GM20431 (cell line): Measurements from ENCODE around the gene SYNPO2L.

Source experiments
- in situ Hi-C: fragments of 300-500 bp; cut with MseI, MboI; formaldehyde crosslinking; loops from one replicate; pipeline ENCODE4 v1.15.0; 2020; ENCODE audit warnings: low sequenced_read_pairs; ENCODE audit not compliant: unreplicated experiment

Gene SYNPO2L

GRCh38 chr10:73650537-73651331, 5.1 kb downstream of the SYNPO2L start:
- in situ Hi-C loops, result no loop called here

- in situ Hi-C loops, result loop anchor here (10.0 kb wide), 1 partner anchor 115 kb away; no protein-coding TSS in a partner anchor
Observed at GRCh38 chr10:73649876-73650536, 5.8 kb downstream of the SYNPO2L start.

- in situ Hi-C loops, result loop anchor here (10.0 kb wide), 1 partner anchor 114 kb away; no protein-coding TSS in a partner anchor
Observed at GRCh38 chr10:73648975-73649829, 6.6 kb downstream of the SYNPO2L start.

GRCh38 chr10:73647875-73648651, 7.8 kb downstream of the SYNPO2L start:
- in situ Hi-C loops, result loop anchor here (10.0 kb wide), 1 partner anchor 113 kb away; no protein-coding TSS in a partner anchor

GRCh38 chr10:73647211-73647874, 8.5 kb downstream of the SYNPO2L start:
- in situ Hi-C loops, result loop anchor here (10.0 kb wide), 1 partner anchor 113 kb away; no protein-coding TSS in a partner anchor

- in situ Hi-C loops, result loop anchor here (10.0 kb wide), 1 partner anchor 112 kb away; no protein-coding TSS in a partner anchor
Observed at GRCh38 chr10:73646598-73647041, 9.2 kb downstream of the SYNPO2L start.

- in situ Hi-C loops, result loop anchor here (10.0 kb wide), 1 partner anchor 110 kb away; no protein-coding TSS in a partner anchor
Observed at GRCh38 chr10:73645251-73645650, 10.6 kb downstream of the SYNPO2L start.

GRCh38 chr10:73644767-73645166, 11.1 kb downstream of the SYNPO2L start:
- in situ Hi-C loops, result loop anchor here (10.0 kb wide), 1 partner anchor 110 kb away; no protein-coding TSS in a partner anchor

GRCh38 chr10:73644015-73644743, 11.7 kb downstream of the SYNPO2L start:
- in situ Hi-C loops, result loop anchor here (10.0 kb wide), 1 partner anchor 109 kb away; no protein-coding TSS in a partner anchor

- in situ Hi-C loops, result loop anchor here (10.0 kb wide), 1 partner anchor 109 kb away; no protein-coding TSS in a partner anchor
Observed at GRCh38 chr10:73643362-73643761, 12.5 kb downstream of the SYNPO2L start.

GRCh38 chr10:73641328-73642060, 14.3 kb downstream of the SYNPO2L start, which contains the start of gene MYOZ1:
MYOZ1 (minus strand) TSS chr10:73641474; CDS start chr10:73640017, 1,457 bp downstream.
- in situ Hi-C loops, result loop anchor here (10.0 kb wide), 1 partner anchor 107 kb away; no protein-coding TSS in a partner anchor

- in situ Hi-C loops, result no loop called here
Observed at GRCh38 chr10:73639286-73639685, 16.5 kb downstream of the SYNPO2L start.

GRCh38 chr10:73635781-73636180, 20.0 kb downstream of the SYNPO2L start:
- in situ Hi-C loops, result no loop called here

GRCh38 chr10:73634421-73634820, 21.4 kb downstream of the SYNPO2L start:
- in situ Hi-C loops, result no loop called here

GRCh38 chr10:73629165-73629564, 26.7 kb downstream of the SYNPO2L start:
- in situ Hi-C loops, result no loop called here

- in situ Hi-C loops, result no loop called here
Observed at GRCh38 chr10:73628405-73628804, 27.4 kb downstream of the SYNPO2L start.

GRCh38 chr10:73627300-73627699, 28.5 kb downstream of the SYNPO2L start:
- in situ Hi-C loops, result no loop called here
